B cell (primary cell): Measurements from ENCODE around the gene UBXN6. TPM values are rescaled to one million over a fixed set of nuclear protein-coding genes. Genes with fewer than 3 reads are reported as not detected.
A peak's percentile ranks its signal among the peaks of the same experiment; 100 is the strongest.

Source experiments
- ATAC-seq: fragments of 200-7000 bp; cut with Tn5 transposase; one replicate; pipeline ENCODE4 v1.10.0; 2021; ENCODE audit warnings: low read depth, mild to moderate bottlenecking, moderate number of reproducible peaks, moderate library complexity
- CTCF ChIA-PET: fragments of 350-600 bp; sonication (Branson Sonifier 250); formaldehyde crosslinking; loops from one replicate; lab custom pipeline; 2021; ENCODE audit warnings: antibody characterized with exemption, inconsistent platforms; lab: Charles Lee
- POLR2A ChIA-PET: fragments of 350-600 bp; sonication (Branson Sonifier 250); formaldehyde crosslinking; loops from one replicate; lab custom pipeline; 2021; ENCODE audit warnings: antibody characterized with exemption; lab: Charles Lee
- DNase-seq: peaks from one replicate; pipeline ENCODE4 v3.0.0; 2013
- H2AFZ ChIP-seq: 2 replicates; pipeline ENCODE4 v1.6.1; 2012; ENCODE audit warnings: mild to moderate bottlenecking, low read depth, low read length; ENCODE audit not compliant: insufficient read depth, poor library complexity, severe bottlenecking
- H3K27ac ChIP-seq, 2 donors: 1 replicate in 1 of 2; 2 replicates in 1 of 2; pipeline ENCODE4 v1.5.1; 2012 to 2013; ENCODE audit warnings: low read length in 2 of 2, mild to moderate bottlenecking in 2 of 2, moderate library complexity in 1 of 2
- H3K27me3 ChIP-seq, 4 experiments: fragments of 200-600 bp in 1 of 4; sonication (generic) in 1 of 4; replicated peaks in 1 of 4; 1 replicate in 2 of 4; 2 replicates in 2 of 4; pipeline versions ENCODE4 v1.6.1 to v1.7.0; 2013 to 2016; ENCODE audit warnings: low read length in 3 of 4, mild to moderate bottlenecking in 2 of 4, mixed read lengths in 1 of 4, moderate library complexity in 1 of 4; ENCODE audit not compliant: insufficient read depth in 4 of 4, control insufficient read depth in 3 of 4; ENCODE audit errors: control extremely low read depth in 1 of 4
- H3K36me3 ChIP-seq, 2 experiments: replicated peaks in 1 of 2; 1 replicate in 1 of 2; 2 replicates in 1 of 2; pipeline versions ENCODE4 v1.6.1 to v1.7.1; 2013; ENCODE audit warnings: low read length in 1 of 2; ENCODE audit not compliant: insufficient read depth in 2 of 2, control insufficient read depth in 1 of 2; ENCODE audit errors: control extremely low read depth in 1 of 2, extremely low read depth in 1 of 2
- H3K4me1 ChIP-seq, 2 donors: fragments of 200-600 bp in 1 of 2; sonication (generic) in 1 of 2; 1 replicate in 1 of 2; 2 replicates in 1 of 2; pipeline versions ENCODE4 v1.5.1 to v1.6.1; 2013 to 2017; ENCODE audit warnings: low read length in 2 of 2; ENCODE audit not compliant: control insufficient read depth in 2 of 2, insufficient read depth in 2 of 2
- H3K4me2 ChIP-seq: replicated peaks from 2 replicates; pipeline ENCODE3; 2012; ENCODE audit warnings: mild to moderate bottlenecking, low read depth, low read length; ENCODE audit not compliant: poor library complexity, severe bottlenecking
- H3K4me3 ChIP-seq, 5 experiments: fragments of 200-600 bp in 1 of 5; sonication (generic) in 1 of 5; 1 replicate in 3 of 5; 2 replicates in 2 of 5; pipeline versions ENCODE4 v1.5.1 to v1.7.0; 2011 to 2016; ENCODE audit warnings: low read length in 4 of 5, mild to moderate bottlenecking in 4 of 5, low read depth in 2 of 5, control low read depth in 1 of 5, moderate library complexity in 1 of 5; ENCODE audit not compliant: insufficient read depth in 1 of 5; ENCODE audit errors: control extremely low read depth in 1 of 5, extremely low read depth in 1 of 5
- H3K79me2 ChIP-seq: fragments of 200-600 bp; sonication (generic); one replicate; pipeline ENCODE4 v1.6.0; 2016; ENCODE audit warnings: low read length; ENCODE audit not compliant: control insufficient read depth, insufficient read depth
- H3K9ac ChIP-seq: fragments of 200-600 bp; sonication (generic); 2 replicates; pipeline ENCODE4 v1.6.1; 2017; ENCODE audit warnings: mild to moderate bottlenecking, low read length, moderate library complexity
- H3K9me3 ChIP-seq, 3 donors: one replicate each; pipeline versions ENCODE4 v1.6.1 to v1.7.1; 2013; ENCODE audit warnings: low read length in 2 of 3; ENCODE audit not compliant: control insufficient read depth in 2 of 3, insufficient read depth in 1 of 3; ENCODE audit errors: control extremely low read depth in 1 of 3
- H4K20me1 ChIP-seq: 2 replicates; pipeline ENCODE4 v1.6.0; 2012; ENCODE audit warnings: mild to moderate bottlenecking, low read length; ENCODE audit not compliant: insufficient read depth, control insufficient read depth, poor library complexity, severe bottlenecking
- H3K27ac Mint-ChIP-seq: one replicate; pipeline ENCODE4 v1.8.0; 2021; ENCODE audit warnings: mixed read lengths
- H3K27me3 Mint-ChIP-seq: one replicate; pipeline ENCODE4 v1.8.0; 2021; ENCODE audit warnings: mixed read lengths
- H3K4me1 Mint-ChIP-seq: one replicate; pipeline ENCODE4 v1.8.0; 2021; ENCODE audit warnings: mixed read lengths
- H3K4me3 Mint-ChIP-seq: one replicate; pipeline ENCODE4 v1.8.0; 2021; ENCODE audit warnings: mixed read lengths
- H3K9me3 Mint-ChIP-seq: one replicate; pipeline ENCODE4 v1.8.0; 2022; ENCODE audit warnings: mixed read lengths; ENCODE audit not compliant: insufficient read depth
- CTCF ChIP-seq: fragments of 200-600 bp; IDR thresholded peaks from one replicate; pipeline ENCODE4 v1.8.0; 2022; ENCODE audit warnings: antibody characterized with exemption, mild to moderate bottlenecking
- EZH2 ChIP-seq: IDR thresholded peaks from 2 replicates; pipeline ENCODE4 v1.6.1; 2012; ENCODE audit warnings: borderline replicate concordance, low read depth, mild to moderate bottlenecking, moderate library complexity, low read length; ENCODE audit not compliant: insufficient read depth, poor library complexity, severe bottlenecking
- WGBS: methylation state at CpG from one replicate; pipeline ENCODE4 v1.1.5; 2013; ENCODE audit warnings: missing lambda C conversion rate; ENCODE audit not compliant: insufficient coverage; 5-methylcytosine and 5-hydroxymethylcytosine counted together
- intact Hi-C: fragments of 100-400 bp; cut with micrococcal nuclease; formaldehyde crosslinking; loops from one replicate; pipeline ENCODE4 v1.10.0; 2022
- polyA plus RNA-seq: library from polyadenylated mRNA; depleted of rRNA; stranded (reverse); fragments of >200 nt; gene quantifications from 2 replicates; pipeline ENCODE4 v1.2.3, GENCODE V29; 2012
- total RNA-seq, 2 donors: library from RNA; stranded (reverse); fragments of 120-200 nt in 1 of 2; gene quantifications; 1 replicate in 1 of 2; 2 replicates in 1 of 2; pipeline versions ENCODE4 v1.2.3 to v1.2.4, GENCODE V29; 2013 to 2022

UBXN6 gene
- total and polyA plus RNA-seq, 2 donors (not counting 1 experiment from before 2014, with no cell fraction given): 75.8 to 76.6 TPM

- ATAC-seq (no peak), DNase-seq (no peak)
- POLR2A ChIA-PET: no interaction called here
- peaks cover 18% of the 10 kb centered on the region for H3K4me1 Mint-ChIP-seq
- Histone ChIP-seq H3K27me3 (no peaks in the 10 kb centered on the region), H3K4me1 (peaks cover 20 to 25% of the 10 kb centered on the region in 2 donors), H2AFZ (no peak overlapping the region), H4K20me1 (peaks cover 20% of the 10 kb centered on the region), H3K4me2 (no peak overlapping the region), H3K27ac (no peak overlapping the region), H3K9ac (no peak overlapping the region), H3K4me3 (no peak overlapping the region), H3K79me2 (peaks cover 29% of the 10 kb centered on the region), H3K36me3 (peaks cover 0 to 15% of the 10 kb centered on the region in 2 experiments), H3K9me3 (no peaks in the 10 kb centered on the region)
- no peaks in the 10 kb centered on the region for H3K9me3 Mint-ChIP-seq
- 94% methylated on average over 9 of the region's 16 CpGs for WGBS
- H3K27me3 Mint-ChIP-seq: no peaks in the 10 kb centered on the region
- TF ChIP-seq CTCF (no peak), EZH2 (no peak)
- H3K27ac Mint-ChIP-seq: no peak overlapping the region
- intact Hi-C loops: loop anchor here (10.0 kb wide), 2 partner anchors 972 to 1148 kb away; partner anchors contain the start of genes DOHH, FZR1, SAFB and SAFB2
- CTCF ChIA-PET: interaction anchor here (0.6 kb wide), 1 partner anchor 86 kb away, joined by 7 read pairs; no protein-coding TSS in a partner anchor
- H3K4me3 Mint-ChIP-seq: no peak overlapping the region
Measured at GRCh38 chr19:4477034-4477801, 19.6 kb upstream of the UBXN6 start.

GRCh38 chr19:4474514-4475022 is 17.0 kb upstream of the UBXN6 start:
- Histone ChIP-seq H3K79me2 (peaks cover 26% of the 10 kb centered on the region), H4K20me1 (peaks cover 20% of the 10 kb centered on the region), H3K4me1 (peaks cover 20 to 31% of the 10 kb centered on the region in 2 donors), H3K4me2 (peak overlapping the region; percentile 99), H3K4me3 (peak overlapping the region in 4 of 5 experiments; percentile 6 to 23 (median 15)), H3K27me3 (no peaks in the 10 kb centered on the region), H3K36me3 (peaks cover 0 to 15% of the 10 kb centered on the region in 2 experiments), H2AFZ (peak overlapping the region; percentile 36), H3K9me3 (no peaks in the 10 kb centered on the region), H3K9ac (no peak overlapping the region), H3K27ac (no peak overlapping the region)
- intact Hi-C loops: loop anchor here (5.0 to 10.0 kb wide), 5 partner anchors 147 to 1150 kb away; partner anchors contain the start of genes DOHH, EEF2, FZR1 and PLIN3
- Mint-ChIP-seq H3K27me3 (no peaks in the 10 kb centered on the region), H3K4me1 (peaks cover 22% of the 10 kb centered on the region), H3K9me3 (no peaks in the 10 kb centered on the region), H3K4me3 (peak overlapping the region; percentile 73), H3K27ac (no peak overlapping the region)
- DNase-seq (peak; percentile 37), ATAC-seq (no peak)
- POLR2A ChIA-PET: no interaction called here
- 23% methylated on average over 7 of the region's 13 CpGs for WGBS
- no peak for TF ChIP-seq CTCF
- TF ChIP-seq EZH2: no peak
- CTCF ChIA-PET: no interaction called here
